Measurements from ENCODE around the gene PDAP1.

- TF ChIP-seq CTCF (IDR thresholded peaks at IDR 0.05; ENCODE audit: low read depth, low read length) (no peak), EZH2phosphoT487 (IDR thresholded peaks at IDR 0.05; ENCODE audit: low read depth) (no peak)
These were observed 37.7 kb upstream of the PDAP1 start for GRCh38 chr7:99446096-99446495.

Data from OCI-LY3 (cell line).